HG02884 (cell line): Measurements from ENCODE around the gene CNOT3.

Experiments
- ATAC-seq: cut with Tn5 transposase; IDR thresholded peaks from one replicate; pipeline ENCODE4 v1.9.1; 2021; ENCODE audit warnings: mild to moderate bottlenecking, moderate library complexity; ENCODE audit not compliant: unreplicated experiment

The CNOT3 gene

DNA sequence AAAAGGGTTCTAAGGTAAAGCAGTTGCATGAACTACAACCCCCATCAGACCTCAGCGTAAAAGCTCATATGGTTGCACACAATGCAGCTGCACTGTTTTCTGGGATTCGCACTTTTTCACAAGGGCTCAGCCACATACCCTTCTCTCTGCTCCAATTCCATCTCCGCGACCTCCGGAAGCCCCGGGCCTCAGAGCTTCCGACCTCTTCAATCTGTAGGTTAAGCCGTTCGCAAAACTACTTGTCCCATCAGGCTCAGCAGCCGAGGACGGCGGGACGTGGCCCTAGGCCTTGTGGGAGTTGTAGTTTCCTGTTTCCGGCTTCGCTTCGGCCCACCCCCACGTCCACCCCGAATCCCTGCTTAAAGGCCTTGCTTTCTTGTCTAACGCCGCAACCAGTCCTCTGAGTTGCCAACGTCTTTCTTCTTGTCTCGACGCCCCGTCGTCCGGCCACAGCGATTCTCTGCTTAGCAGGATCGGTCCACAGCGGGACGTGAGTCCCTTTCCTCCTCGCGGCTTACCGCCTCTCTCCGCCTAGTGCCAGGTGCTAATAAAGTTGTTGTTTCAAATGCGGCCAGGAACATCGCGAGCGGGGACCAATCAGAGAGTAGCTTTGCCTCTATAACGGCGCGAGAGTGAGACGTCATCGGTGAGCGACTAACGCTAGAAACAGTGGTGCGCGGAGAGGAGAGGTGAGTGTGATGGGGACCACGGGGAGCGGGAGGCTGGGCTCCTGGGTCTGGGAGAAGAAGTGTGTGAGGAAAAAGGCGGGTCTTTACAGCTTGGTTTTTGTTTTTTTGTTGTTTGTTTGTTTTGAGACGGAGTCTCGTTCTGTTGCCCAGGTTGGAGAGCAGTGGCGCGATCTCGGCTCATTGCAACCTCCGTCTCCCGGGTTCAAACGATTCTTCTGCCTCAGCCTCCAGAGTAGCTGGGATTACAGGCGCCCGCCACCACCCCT lies 22.2 kb upstream of the CNOT3 start, which contains the start of the genes PRPF31 and TFPT:
Gene PRPF31 (plus strand): TSS at position 646 of the 955 bp plus-strand sequence. CDS start 2,525 bp downstream, outside the sequence.
Gene TFPT (minus strand): TSS at position 549 of the 955 bp plus-strand sequence. CDS start 388 bp downstream, at position 161.
- ATAC-seq = peak; percentile 69

DNA sequence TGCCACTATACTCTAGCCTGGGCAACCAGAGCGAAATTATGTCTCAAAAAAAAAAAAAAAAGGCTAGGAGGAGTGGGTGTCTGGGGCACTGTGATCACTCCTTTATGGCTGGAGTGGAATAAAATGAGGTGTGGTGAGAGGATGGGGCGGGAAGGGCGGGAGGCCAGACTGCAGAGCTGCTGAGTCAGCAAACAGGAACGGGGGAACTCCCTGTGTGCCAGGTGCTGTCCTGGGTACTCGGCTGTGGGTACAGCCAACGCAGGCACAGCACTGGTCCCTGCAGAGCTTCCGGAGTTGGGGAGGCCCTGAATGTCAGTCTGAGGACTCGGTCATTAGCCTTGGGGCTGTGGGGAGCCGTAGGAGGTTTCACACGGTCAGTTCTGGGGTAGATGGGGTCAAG lies 16.3 kb upstream of the CNOT3 start:
- ATAC-seq = no peak

GRCh38 chr19:54123682-54124081 lies 13.9 kb upstream of the CNOT3 start:
- ATAC-seq = no peak

DNA sequence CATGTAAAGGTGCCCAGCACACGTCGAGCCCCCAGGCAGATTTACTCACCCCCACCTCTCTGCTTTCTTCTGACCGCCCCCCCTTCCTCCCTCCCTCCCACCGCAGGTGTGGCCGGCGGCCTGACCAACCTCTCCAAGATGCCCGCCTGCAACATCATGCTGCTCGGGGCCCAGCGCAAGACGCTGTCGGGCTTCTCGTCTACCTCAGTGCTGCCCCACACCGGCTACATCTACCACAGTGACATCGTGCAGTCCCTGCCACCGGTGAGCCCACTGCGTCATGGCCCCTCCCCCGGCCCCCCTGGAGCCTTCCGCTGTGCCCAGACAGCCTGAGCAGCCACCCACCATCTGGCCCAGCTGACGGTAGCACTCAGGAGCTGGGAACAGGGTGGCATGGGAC lies 13.2 kb upstream of the CNOT3 start:
- ATAC-seq = no peak

- ATAC-seq = no peak
Measured at GRCh38 chr19:54125713-54126112, 11.8 kb upstream of the CNOT3 start.

DNA sequence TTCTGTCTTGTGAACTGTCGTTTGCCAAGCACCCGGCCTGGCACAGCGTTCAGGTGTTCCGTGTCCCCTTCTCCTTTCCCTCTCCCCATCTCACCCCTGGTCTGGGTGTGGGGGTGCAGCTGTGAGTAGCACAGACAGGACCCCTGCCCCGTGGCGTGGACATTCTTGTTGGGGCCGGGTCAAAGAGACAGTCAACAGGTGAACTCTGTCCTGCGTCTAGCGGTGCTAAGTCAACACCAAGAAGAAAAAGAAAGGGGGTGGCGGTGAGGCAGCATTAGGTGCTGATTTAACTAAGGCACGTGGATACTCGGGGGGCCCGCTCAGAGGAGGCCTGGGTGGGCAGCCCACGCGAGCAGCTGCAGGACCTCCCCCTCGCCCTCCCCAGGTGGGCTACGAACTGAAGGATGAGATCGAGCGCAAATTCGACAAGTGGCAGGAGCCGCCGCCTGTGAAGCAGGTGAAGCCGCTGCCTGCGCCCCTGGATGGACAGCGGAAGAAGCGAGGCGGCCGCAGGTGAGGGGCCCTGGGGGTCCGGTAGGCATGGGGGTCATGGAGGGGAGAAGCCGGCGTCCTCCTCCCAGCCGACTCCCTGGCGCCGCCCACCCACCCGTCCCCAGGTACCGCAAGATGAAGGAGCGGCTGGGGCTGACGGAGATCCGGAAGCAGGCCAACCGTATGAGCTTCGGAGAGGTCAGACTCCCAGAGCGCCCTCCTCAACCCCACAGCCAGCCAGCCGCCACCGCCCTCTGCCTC lies 9.7 kb upstream of the CNOT3 start:
- ATAC-seq = no peak

DNA sequence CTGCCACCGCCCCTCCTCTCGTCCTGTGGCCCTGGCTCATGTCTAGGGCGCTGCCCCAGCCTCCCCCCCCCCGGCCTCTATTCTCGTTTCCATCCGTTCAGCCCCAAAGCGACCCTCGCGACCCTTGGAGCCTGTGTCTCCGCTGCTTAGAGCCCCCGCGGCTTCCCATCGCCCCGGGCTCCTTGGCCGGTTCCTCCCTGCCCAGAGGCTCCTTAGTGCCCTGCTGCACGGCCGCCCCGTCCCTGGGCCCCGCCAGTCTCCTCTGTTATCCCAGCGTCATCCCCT lies 9.2 kb upstream of the CNOT3 start:
- no peak for ATAC-seq

GRCh38 chr19:54128796-54129616 lies 8.6 kb upstream of the CNOT3 start:
- ATAC-seq = no peak

- ATAC-seq = no peak
Measured at GRCh38 chr19:54129617-54129996, 8.0 kb upstream of the CNOT3 start.

GRCh38 chr19:54133312-54133956 lies 4.1 kb upstream of the CNOT3 start:
- ATAC-seq = no peak

- no peak for ATAC-seq
Measured at GRCh38 chr19:54133957-54134590, 3.5 kb upstream of the CNOT3 start.

DNA sequence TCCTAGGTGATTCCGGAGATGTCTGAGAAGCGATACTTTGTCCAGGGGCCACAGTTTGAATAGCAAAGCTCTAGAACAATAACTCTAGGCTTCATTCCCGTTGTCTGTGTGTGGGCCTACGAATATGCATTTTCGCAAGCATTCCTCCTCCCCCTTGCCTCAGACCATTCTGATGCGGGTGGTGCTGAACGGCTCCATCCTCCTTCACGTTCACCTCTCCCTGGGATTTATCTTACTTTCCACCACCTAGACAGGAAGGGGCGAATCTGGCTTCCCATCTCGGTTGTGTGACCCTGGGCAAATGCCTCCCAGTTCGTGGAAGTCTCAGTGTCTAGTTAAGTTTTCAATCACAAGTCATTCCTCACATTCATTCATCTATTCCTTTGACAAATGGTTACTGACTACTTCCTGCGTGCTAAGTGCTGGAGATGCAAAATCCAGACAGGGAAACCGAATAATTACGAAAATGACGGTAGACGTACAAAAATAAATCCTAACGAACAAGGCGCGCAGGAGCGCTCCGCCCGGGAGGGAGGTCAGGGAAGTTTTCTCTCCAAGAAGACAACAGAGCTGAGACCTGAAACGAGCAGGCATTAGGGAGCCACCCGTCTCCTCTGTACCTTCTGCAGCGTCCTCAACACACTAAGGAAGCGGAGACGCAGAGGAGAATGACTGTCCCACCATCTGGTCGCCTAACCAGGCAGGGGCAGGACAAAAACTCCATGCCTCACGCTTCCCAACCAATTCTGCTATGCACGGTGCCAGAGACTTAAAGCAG lies 1.3 kb upstream of the CNOT3 start:
- no peak for ATAC-seq

GRCh38 chr19:54136864-54137698 lies 481 bp upstream of the CNOT3 start:
- peak; percentile 77 for ATAC-seq

DNA sequence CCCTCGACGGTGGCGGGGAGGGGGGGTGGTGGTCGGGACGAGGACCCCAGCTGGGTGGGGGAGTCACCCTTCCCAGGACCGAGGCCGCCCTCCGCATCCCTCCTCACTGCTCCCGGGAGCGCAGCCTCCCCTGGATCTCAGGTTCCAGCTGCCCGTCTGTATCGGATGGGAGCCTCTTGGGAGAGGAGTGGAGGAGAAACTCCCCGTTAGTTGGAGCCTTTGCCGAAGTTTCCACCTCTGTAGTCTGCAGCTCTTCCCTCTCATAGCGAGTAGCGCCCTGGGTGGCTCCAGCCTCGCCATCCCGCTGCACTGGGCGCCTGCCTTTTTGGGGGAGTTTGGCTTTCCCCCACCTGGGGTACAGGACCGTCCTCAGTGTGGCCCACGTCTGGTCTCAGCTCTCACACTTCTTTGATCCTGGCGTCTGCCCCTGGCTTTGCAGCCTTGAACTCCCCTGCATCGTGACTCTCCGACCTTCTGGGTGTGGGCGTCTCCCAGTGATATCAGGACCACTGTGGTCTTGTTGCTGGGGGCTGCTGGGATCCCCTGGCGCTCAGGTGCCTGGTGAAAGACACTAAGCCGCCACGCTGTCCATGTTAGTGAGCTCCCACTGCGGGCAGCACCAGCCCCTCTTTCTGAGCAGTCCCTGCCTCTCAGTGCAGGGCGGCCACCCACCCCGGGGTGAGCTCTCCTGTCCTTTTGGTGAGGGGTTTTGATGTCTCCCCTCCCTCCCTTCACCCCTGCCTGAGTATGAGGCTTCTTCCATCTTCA lies 1.1 kb downstream of the CNOT3 start:
- ATAC-seq = no peak

DNA sequence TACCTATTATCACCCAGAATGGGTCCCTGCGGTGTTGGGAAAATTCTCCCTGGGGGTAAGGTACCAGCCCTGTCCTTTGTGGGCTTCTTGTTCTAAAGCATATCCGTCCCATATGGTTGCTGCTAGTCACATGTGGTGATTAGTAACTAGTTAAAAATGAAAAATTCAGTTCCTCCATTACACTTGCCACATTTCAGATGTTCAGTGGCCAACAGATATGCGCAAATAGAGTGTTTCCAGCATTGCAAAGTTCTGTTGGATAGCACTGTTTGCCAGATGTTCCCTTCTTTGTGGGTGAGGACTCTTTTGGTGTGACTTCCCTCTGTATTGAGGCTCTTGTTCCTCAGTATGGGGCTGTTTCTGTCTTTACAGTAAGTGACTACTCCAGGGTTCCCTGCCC lies 3.8 kb downstream of the CNOT3 start:
- no peak for ATAC-seq

- ATAC-seq = no peak
Measured at GRCh38 chr19:54142166-54142780, 4.7 kb downstream of the CNOT3 start.

DNA sequence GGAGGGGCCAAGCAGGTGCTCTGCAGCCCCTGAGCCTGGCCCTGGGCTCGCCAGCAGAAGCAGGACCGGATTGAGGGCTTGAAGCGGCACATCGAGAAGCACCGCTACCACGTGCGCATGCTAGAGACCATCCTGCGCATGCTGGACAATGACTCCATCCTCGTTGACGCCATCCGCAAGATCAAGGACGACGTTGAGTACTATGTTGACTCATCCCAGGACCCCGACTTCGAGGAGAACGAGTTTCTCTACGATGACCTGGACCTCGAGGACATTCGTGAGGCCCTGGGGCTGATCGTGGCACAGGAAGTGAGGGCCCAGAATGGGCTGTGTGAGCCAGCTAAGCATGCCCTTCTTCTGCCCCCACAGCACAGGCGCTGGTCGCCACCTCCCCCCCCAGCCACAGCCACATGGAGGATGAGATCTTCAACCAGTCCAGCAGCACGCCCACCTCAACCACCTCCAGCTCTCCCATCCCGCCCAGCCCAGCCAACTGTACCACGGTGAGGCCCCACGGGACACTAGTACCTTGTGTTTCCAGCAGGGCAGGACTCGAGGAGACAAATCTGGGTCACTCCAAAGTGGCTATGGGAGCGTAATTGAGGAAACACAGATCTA lies 8.1 kb downstream of the CNOT3 start:
- no peak for ATAC-seq
